ENCODE measurements around the gene COL7A1. TPM values are rescaled to one million over a fixed set of nuclear protein-coding genes. Genes with fewer than 3 reads are reported as not detected.
A peak's percentile ranks its signal among the peaks of the same experiment; 100 is the strongest.

Gene COL7A1
- total and polyA plus RNA-seq, 10 donors = 8.6 to 144 (median 25.6) TPM

GRCh38 chr3:48561045-48561736 is 33.9 kb downstream of the COL7A1 start:
- H3K27ac ChIP-seq = peak overlapping the region in 6 of 8 donors; percentile 32 to 87 (median 60)
- no peaks in the 10 kb centered on the region for H3K9me3 ChIP-seq
- peak overlapping the region in 4 of 8 donors; percentile 3 to 55 (median 22) for H3K4me3 ChIP-seq
- peak; percentile 86 for DNase-seq
- H3K4me1 ChIP-seq = peaks cover 11 to 80% (median 52%) of the 10 kb centered on the region in 6 donors
- no peaks in the 10 kb centered on the region for H3K27me3 ChIP-seq (replicated peaks in 1 of 7)
- TF ChIP-seq POLR2AphosphoS5 (IDR thresholded peaks at IDR 0.05) = peak in 2 of 3 donors; percentile 49 to 57
- no peak for TF ChIP-seq POLR2A (IDR thresholded peaks at IDR 0.05)
- TF ChIP-seq, protein P1, sequence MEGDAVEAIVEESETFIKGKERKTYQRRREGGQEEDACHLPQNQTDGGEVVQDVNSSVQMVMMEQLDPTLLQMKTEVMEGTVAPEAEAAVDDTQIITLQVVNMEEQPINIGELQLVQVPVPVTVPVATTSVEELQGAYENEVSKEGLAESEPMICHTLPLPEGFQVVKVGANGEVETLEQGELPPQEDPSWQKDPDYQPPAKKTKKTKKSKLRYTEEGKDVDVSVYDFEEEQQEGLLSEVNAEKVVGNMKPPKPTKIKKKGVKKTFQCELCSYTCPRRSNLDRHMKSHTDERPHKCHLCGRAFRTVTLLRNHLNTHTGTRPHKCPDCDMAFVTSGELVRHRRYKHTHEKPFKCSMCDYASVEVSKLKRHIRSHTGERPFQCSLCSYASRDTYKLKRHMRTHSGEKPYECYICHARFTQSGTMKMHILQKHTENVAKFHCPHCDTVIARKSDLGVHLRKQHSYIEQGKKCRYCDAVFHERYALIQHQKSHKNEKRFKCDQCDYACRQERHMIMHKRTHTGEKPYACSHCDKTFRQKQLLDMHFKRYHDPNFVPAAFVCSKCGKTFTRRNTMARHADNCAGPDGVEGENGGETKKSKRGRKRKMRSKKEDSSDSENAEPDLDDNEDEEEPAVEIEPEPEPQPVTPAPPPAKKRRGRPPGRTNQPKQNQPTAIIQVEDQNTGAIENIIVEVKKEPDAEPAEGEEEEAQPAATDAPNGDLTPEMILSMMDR (IDR thresholded peaks at IDR 0.05 in 8 of 11, conservative IDR thresholded peaks at IDR 0.05 in 3 of 11) = peak in 5 of 11 experiments; percentile 10 to 44 (median 29)
- 26 to 37% (median 32%) methylated on average over 7 to 21 of the region's 21 CpGs for WGBS, 5 donors
- intact Hi-C loops (cut with DNase I; ENCODE audit: low total_unique reads) = no loop called here
- no peaks in the 10 kb centered on the region for H3K36me3 ChIP-seq

DNA sequence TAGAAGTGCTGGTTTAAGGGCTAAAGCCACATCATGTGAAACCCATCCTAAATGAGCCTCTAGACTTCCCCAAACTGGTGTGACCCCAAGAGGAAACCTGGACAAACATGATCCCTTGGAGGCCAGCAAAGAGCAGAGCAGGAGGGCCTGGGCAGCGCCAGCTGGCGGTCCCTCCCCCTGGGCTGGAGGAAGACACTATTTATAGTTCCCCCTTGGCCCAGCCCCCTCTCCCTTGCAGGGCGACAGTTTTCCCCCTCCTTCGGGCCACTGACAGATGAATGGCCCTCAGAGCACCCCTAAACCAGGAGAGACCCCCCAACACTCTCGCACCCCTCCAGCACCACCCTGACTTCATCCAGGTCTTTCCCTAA is 34.5 kb downstream of the COL7A1 start:
- H3K27ac ChIP-seq = peak overlapping the region in 7 of 8 donors; percentile 32 to 87 (median 57)
- TF ChIP-seq POLR2A (IDR thresholded peaks at IDR 0.05) (no peak), POLR2AphosphoS5 (IDR thresholded peaks at IDR 0.05) (no peak)
- TF ChIP-seq, protein P1 (IDR thresholded peaks at IDR 0.05 in 8 of 11, conservative IDR thresholded peaks at IDR 0.05 in 3 of 11) = no peak
- peak overlapping the region in 4 of 8 donors; percentile 3 to 55 (median 22) for H3K4me3 ChIP-seq
- WGBS, 5 donors = 7 to 14% (median 8%) methylated on average over 3 to 5 of the region's 5 CpGs
- no peaks in the 10 kb centered on the region for H3K36me3 ChIP-seq
- H3K9me3 ChIP-seq = no peaks in the 10 kb centered on the region
- no peak for DNase-seq
- no peaks in the 10 kb centered on the region for H3K27me3 ChIP-seq (replicated peaks in 1 of 7)
- peaks cover 11 to 80% (median 57%) of the 10 kb centered on the region in 6 donors for H3K4me1 ChIP-seq
- intact Hi-C loops (cut with DNase I; ENCODE audit: low total_unique reads) = no loop called here

- H3K27ac ChIP-seq = peak overlapping the region in 7 of 8 donors; percentile 64 to 87 (median 80)
- no peaks in the 10 kb centered on the region for H3K27me3 ChIP-seq (replicated peaks in 1 of 7)
- DNase-seq = peak; percentile 85
- H3K9me3 ChIP-seq = no peaks in the 10 kb centered on the region
- H3K4me3 ChIP-seq = peak overlapping the region in 1 of 8 donors; percentile 88
- TF ChIP-seq POLR2A (IDR thresholded peaks at IDR 0.05) (no peak), POLR2AphosphoS5 (IDR thresholded peaks at IDR 0.05) (peak in 1 of 3 donors; percentile 20)
- TF ChIP-seq, protein P1 (IDR thresholded peaks at IDR 0.05 in 8 of 11, conservative IDR thresholded peaks at IDR 0.05 in 3 of 11) = peak in 6 of 11 experiments; percentile 26 to 59 (median 44)
- WGBS, 5 donors = 28 to 64% (median 41%) methylated on average over 6 of the region's 6 CpGs
- intact Hi-C loops (cut with DNase I; ENCODE audit: low total_unique reads) = loop anchor here (10.0 kb wide), 1 partner anchor 284 kb away; no protein-coding TSS in a partner anchor
- H3K4me1 ChIP-seq = peaks cover 11 to 84% (median 57%) of the 10 kb centered on the region in 6 donors
- H3K36me3 ChIP-seq = no peaks in the 10 kb centered on the region
Observed at GRCh38 chr3:48558493-48559134, 36.5 kb downstream of the COL7A1 start.
